Dedifferentiated amniotic fluid mesenchymal stem cell (primary cell): Measurements from ENCODE around the gene CEP83.
"Not testable (repeated sequence)": the region's sequence is repeated elsewhere in the genome, so short reads cannot be mapped to it uniquely, and the experiment has no call there.

ENCODE experiments used
- DNase-seq: peaks from one replicate; pipeline ENCODE4 v3.0.0-alpha.2; 2016; ENCODE audit errors: extremely low spot score

The CEP83 gene

GRCh38 chr12:94459728-94460615 lies at the start of gene CEP83:
Gene CEP83, minus strand, starts transcription at chr12:94459867. Its CDS starts 47,377 bp downstream, at chr12:94412490.
- DNase-seq = peak; percentile 89

GRCh38 chr12:94509317-94509716 lies 49.6 kb upstream of the CEP83 start:
- DNase-seq = no peak

- DNase-seq = no peak
Observed at GRCh38 chr12:94507455-94507854, 47.8 kb upstream of the CEP83 start.

GRCh38 chr12:94504386-94504785 lies 44.7 kb upstream of the CEP83 start:
- no peak for DNase-seq

- no peak for DNase-seq
Observed at GRCh38 chr12:94503619-94504018, 44.0 kb upstream of the CEP83 start.

- no peak for DNase-seq
Observed at GRCh38 chr12:94500831-94501567, 41.3 kb upstream of the CEP83 start.

GRCh38 chr12:94498698-94499097 lies 39.0 kb upstream of the CEP83 start:
- no peak for DNase-seq

- DNase-seq = no peak
Observed at GRCh38 chr12:94498073-94498472, 38.4 kb upstream of the CEP83 start.

- DNase-seq = no peak
Observed at GRCh38 chr12:94495445-94496115, 35.9 kb upstream of the CEP83 start.

GRCh38 chr12:94491489-94491888 lies 31.8 kb upstream of the CEP83 start:
- DNase-seq = no peak

GRCh38 chr12:94488463-94488862 lies 28.8 kb upstream of the CEP83 start:
- DNase-seq = no peak

GRCh38 chr12:94481734-94482133 lies 22.1 kb upstream of the CEP83 start:
- no peak for DNase-seq

GRCh38 chr12:94469522-94469921 lies 9.9 kb upstream of the CEP83 start:
- DNase-seq = no peak

GRCh38 chr12:94460616-94460959 lies 921 bp upstream of the CEP83 start:
- no peak for DNase-seq

GRCh38 chr12:94458877-94459727 lies 565 bp downstream of the CEP83 start:
- peak; percentile 26 for DNase-seq

- DNase-seq = no peak
Observed at GRCh38 chr12:94457311-94457710, 2.4 kb downstream of the CEP83 start.

- DNase-seq = not testable (repeated sequence)
Observed at GRCh38 chr12:94454318-94454717, 5.3 kb downstream of the CEP83 start.

GRCh38 chr12:94445662-94446061 lies 14.0 kb downstream of the CEP83 start:
- no peak for DNase-seq

GRCh38 chr12:94437303-94437702 lies 22.4 kb downstream of the CEP83 start:
- no peak for DNase-seq

GRCh38 chr12:94435511-94435927 lies 24.1 kb downstream of the CEP83 start:
- no peak for DNase-seq

GRCh38 chr12:94434171-94434570 lies 25.5 kb downstream of the CEP83 start:
- peak; percentile 29 for DNase-seq

- no peak for DNase-seq
Observed at GRCh38 chr12:94433744-94434143, 25.9 kb downstream of the CEP83 start.
